GM21423 (cell line): ENCODE results near the gene BCKDK.
"Not testable (repeated sequence)": the region's sequence is repeated elsewhere in the genome, so short reads cannot be mapped to it uniquely, and the experiment has no call there.

ENCODE experiments used
- ATAC-seq: cut with Tn5 transposase; IDR thresholded peaks from one replicate; pipeline ENCODE4 v1.9.1; 2021; ENCODE audit warnings: mild to moderate bottlenecking, moderate library complexity; ENCODE audit not compliant: unreplicated experiment

Gene BCKDK

GRCh38 chr16:31118223-31119155 is 10.3 kb downstream of the BCKDK start:
- no peak for ATAC-seq

GRCh38 chr16:31120129-31120528 is 11.9 kb downstream of the BCKDK start:
- no peak for ATAC-seq

GRCh38 chr16:31125844-31126243 is 17.7 kb downstream of the BCKDK start:
- no peak for ATAC-seq

GRCh38 chr16:31127182-31127581 is 19.0 kb downstream of the BCKDK start:
- ATAC-seq: no peak

DNA sequence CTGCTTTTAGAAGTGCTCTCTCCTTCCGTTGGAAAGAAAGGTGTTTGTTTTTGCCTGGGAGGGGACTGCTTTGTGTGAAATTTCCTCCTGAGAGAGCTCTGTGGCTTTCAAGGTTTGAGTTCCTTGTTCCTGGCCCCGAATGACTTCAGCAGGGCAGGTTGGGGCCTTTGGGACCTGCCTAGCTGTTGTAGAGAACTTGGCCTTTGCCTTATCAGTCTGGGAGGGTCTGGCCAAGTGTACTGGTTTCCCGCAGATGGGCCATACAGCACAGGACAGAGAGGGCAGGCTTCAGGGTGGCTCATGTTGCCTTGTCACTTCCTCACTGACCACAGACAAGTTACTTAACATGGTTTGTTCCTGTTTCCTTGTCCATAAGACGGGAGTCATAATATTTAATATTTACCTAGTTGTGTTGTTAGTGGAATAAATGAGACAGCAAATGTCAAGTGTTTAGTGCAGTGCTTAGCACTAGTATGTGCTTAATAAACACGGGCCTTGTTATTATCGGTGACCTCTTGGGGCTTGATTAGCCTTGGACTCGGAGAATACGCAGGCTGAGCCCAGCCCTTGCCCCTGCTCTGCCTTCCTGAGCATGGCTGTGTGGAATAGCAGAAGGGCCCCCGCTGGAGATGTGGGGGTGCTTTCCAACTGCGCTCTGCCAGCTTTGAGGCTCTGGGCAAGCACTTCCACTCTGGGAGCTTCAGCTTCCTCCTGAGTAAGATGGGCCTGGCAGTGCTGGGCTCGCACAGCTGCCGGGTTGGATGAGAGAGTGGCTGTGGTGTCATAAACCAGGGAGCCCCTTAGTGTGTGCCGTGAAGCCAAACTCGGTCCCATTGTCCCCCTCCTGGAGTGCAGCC is 20.8 kb downstream of the BCKDK start:
- ATAC-seq: no peak

DNA sequence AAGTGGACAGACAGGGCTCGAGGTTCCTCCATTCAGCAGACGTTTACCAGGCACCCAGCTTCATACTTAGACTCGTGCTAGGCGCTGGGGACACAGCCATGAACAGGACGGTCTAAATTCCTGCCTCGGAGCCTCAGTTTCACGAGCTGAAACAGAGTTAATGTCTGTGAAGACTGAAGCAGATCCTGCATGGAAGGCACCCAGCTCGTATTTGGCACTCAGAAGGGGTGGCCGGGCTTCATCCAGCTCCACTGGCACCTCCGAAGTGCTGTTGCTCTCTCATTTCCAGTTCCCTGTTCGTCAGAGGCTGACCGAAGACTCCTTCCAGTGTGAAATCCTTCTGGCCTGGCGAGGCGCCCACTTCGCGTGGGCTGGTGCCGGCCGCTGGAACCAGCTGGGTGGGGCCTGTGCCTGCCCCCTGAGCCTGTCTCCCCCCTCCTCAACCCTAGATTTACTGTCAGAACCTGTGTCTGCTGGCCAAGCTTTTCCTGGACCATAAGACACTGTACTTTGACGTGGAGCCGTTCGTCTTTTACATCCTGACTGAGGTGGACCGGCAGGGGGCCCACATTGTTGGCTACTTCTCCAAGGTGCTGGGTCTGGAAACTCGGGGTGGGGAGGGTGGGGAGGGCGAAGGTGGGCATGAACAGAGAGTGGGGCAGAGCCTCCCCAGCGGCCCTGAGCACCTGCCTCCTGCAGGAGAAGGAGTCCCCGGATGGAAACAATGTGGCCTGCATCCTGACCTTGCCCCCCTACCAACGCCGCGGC is 21.6 kb downstream of the BCKDK start:
- ATAC-seq: no peak

- no peak for ATAC-seq
Measured at GRCh38 chr16:31130336-31130891, 22.2 kb downstream of the BCKDK start.

DNA sequence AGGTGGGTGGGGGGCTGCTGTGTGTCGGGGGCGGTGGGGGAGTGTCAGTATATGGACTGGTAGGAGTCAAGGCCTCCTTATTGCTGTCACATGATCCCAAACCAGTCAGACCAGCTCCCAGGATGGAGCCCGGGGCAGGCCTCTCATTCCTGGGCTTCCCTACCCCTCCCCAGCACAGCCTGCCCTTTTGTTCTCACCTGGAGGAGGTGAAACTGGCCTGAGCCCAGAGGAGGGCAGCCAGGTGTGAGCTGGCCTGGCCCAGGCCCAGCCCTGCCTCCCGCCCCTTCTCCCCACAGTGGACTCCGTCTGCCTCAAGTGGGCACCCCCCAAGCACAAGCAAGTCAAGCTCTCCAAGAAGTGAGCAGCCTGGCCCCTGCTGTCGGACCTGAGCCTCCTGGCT is 22.7 kb downstream of the BCKDK start:
- ATAC-seq: no peak

DNA sequence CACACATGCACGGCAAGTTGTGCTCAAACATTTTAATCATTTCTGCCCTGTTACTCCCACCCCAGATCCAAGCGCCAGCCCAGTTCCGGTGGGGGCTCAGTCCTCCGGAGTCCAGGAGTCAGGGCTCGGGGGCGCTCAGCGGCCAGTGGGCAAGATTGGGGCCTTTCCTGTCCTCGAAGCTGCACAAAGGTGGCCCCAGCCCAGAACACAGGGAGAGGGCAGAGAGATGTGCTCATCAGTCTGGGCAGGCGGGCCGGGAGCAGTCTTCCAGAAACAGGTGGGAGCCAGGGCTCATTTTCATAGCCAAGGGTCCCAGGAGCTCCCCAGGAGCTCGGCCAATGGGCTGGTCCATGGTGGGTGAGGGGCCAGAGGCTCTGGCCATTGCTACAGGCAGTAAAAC is 23.2 kb downstream of the BCKDK start:
- no peak for ATAC-seq

DNA sequence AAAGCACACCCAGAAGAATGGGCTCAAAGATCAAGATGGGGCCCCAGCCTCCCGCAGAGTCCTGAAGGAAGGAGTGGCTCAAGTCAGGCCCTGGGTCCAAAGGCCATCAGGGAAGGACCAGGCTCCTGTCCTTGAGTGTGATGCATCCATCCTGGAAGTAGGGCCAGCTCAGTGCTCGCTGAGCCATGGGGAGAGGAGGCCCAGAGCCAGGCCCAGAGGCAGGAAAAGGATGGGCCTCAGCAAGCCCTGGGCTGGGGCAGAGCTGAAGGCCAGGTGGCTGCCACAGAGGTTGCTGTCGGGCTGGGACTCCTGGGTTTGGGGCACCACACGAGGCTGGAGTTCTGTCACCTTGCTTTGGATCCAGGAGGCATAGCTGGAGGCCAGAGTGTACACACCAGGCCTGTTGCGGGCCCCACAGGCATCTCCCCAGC is 23.7 kb downstream of the BCKDK start:
- no peak for ATAC-seq

GRCh38 chr16:31132303-31132979 is 24.3 kb downstream of the BCKDK start:
- ATAC-seq: no peak

- ATAC-seq: no peak
Measured at GRCh38 chr16:31133046-31133501, 24.9 kb downstream of the BCKDK start.

- no peak for ATAC-seq
Measured at GRCh38 chr16:31134091-31134571, 25.9 kb downstream of the BCKDK start.

DNA sequence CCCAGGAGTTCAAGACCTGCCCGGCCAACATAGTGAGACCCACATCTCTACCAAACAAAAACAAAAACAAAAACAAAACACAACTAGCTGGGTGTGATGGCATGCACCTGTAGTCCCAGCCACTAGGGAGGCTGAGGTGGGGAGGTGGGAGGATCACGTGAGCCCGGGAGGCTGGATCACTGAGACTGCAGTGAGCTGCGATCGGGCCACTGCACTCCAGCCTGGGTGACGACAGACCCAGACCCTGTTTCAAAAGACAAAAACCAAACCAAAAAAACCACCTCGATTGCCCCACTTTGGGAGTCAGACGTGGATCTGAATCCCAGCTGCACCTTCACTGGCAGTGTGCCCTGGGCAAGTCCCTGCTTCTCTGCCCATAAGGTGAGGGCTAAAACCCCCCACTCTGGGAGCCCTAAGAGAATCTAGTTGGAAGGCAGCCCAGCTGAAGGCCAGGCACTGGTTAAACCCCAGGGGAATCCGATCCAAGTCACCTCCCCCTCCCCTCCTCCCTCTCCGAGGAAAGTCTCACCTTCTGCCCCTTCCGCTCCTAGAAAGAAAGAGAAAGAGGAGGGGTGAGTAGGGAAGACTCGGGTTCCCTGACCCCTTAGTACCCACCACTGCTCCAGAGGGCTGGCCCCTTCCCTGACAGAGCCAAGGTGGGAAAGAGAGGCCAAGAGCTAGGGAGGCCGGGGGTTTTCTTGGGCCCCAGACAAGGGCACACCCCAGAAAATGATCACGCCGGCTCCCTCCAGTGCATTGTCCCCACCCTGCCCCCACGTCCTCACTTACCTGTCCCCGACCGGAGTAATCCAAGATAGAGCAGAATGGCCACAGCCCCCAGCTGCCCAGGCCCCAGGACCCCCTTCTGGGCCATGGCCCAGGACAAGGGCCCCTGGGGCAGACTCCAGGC is 26.7 kb downstream of the BCKDK start:
- no peak for ATAC-seq

DNA sequence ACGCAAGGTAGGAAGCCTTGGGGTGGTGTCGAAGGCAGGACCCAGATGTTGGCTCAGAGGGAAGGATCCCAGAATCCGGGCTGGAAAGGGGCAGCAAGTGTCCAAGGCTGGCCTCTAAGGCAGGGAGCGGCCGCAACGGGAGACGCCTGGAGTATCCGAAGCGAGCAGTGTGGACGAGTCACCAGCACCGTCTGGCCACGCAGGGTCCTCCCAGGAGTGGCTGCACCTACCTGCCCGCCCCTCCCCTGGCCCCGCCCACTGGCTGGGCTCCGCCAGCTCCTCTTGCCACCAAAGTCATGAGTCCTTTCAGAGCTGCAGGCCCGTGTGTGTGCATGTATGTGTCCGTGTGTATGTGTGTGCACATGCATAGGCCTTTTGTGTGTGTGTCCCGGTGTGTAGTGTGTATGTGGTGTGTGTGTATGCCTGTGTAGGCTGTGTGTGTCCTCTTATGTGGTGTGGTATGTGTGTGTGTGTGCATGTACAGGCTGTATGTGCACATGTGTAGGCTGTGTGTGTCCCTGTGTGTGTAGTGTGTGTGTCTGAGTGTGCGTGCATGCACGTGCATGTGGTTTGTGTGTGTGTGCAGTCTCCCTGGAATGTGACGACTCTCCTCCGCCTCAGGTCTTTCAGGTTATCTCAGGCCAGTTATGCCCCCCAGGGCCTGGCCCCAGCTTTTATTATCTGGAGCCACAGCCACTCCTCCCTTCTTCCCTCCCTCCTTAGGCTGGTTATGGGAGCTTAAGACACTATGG is 27.5 kb downstream of the BCKDK start, which contains the start of gene PRSS8:
TSS of gene PRSS8 (minus strand) at position 193 of the 752 bp plus-strand sequence. CDS start 229 bp downstream, outside the sequence.
- no peak for ATAC-seq

DNA sequence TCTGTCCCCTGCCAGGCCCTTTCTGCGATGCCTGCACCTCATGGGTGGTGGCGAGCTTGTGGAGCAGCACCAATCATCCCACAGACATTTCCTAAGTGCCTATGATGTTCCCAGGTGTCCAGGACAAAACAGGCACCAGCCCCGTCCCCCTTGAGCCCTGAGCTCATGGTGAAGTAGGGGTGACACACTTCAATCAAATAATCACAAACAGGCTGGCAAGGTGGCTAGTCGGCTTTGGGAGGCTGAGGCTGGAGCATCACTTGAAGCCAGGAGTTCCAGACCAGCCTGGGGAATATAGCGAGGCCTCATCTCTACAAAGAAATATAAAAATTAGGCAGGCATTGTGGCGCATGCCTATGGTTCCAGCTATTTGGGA is 28.1 kb downstream of the BCKDK start:
- no peak for ATAC-seq

DNA sequence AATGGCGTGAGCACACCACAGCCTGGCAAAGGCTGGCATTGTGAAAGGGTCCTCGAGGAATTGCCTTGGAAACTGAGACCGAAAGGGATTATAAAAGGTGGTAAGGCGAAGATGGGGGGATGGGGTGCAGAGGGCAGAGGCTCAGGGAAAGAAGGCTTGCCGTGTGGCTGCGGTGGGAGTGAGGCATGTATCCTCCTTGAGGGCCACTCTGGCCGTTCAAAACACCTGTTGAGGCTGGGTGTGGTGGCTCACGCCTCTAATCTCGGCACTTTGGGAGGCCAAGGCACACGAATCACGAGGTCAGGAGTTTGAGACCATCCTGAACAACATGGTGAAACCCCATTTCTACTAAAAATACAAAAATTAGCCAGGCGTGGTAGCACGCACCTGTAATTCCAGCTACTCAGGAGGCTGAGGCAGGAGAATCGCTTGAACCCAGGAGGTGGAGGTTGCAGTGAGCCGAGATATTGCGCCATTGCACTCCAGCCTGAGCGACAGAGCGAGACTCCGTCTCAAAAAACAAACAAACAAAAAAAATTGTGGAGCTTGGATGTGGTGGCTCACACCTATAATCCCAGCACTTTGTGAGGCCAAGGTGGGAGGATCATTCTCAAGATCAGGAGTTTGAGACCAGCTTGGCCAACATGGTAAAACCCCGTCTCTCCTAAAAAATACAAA is 28.8 kb downstream of the BCKDK start:
- ATAC-seq: not testable (repeated sequence)
